ENCODE results near the gene CLTC. TPM values are rescaled to one million over a fixed set of nuclear protein-coding genes. Genes with fewer than 3 reads are reported as not detected.
"Not testable (repeated sequence)": the region's sequence is repeated elsewhere in the genome, so short reads cannot be mapped to it uniquely, and the experiment has no call there.

CLTC gene
- total RNA-seq, 1 donor from 2014 or later, result 213 TPM

DNA sequence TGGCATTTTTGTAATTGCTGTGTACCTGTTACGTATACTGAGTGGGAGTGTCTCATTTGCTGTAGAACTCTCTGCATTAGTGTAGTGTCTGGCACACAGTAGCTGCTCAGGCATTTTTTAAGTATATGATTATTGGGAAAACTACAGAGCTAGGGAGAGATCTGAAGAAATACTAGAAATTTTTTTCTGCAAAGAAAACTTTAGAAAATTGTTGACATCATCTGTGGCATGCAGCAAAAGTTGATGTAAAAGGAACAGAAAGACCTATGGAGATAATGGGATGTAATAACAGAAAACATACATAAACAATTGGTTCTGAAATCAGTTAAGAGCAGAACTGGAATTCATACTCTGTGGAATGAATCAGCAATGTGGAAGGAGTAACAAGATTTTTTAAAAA is 11.6 kb downstream of the CLTC start:
- ATAC-seq, result no peak
- intact Hi-C loops (cut with DNase I), result no loop called here
- no peak for DNase-seq (ENCODE audit: low spot score)

- DNase-seq (ENCODE audit: low spot score), result no peak
- intact Hi-C loops (cut with DNase I), result no loop called here
Observed at GRCh38 chr17:59632398-59632797, 12.7 kb downstream of the CLTC start.

DNA sequence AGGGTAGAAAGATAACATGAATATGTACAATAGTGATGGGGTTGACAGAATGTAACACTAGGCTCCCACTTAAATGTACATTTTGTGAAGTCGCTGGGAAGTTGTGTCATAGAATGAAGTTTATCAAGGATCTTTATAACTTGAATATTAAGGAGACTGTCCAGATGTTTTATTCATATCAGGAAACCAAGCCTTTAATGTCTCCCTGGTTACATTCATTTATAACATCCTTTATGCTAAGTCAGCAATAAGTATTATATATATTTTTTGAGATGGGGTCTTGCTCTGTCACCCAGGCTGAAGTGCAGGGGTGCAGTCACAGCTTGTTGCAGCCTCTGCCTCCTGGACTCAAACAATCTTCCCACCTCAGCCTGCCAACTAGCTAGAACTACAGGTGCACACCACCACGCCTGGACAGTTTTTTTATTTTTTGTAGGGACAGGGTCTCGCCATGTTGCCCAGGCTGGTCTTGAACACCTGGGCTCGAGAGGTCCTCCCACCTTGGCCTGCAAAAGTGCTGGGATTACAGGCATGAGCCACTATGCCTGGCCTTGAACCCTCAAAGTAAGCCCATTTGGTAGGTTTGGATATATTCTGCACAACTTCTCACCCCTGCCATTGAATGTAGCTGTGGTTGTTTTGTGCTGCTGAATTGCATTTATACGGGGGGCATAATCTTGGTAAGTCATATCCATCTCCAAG is 14.1 kb downstream of the CLTC start:
- intact Hi-C loops (cut with DNase I), result no loop called here
- DNase-seq (ENCODE audit: low spot score) (no peak), ATAC-seq (no peak)

More at GRCh38 chr17:59632398-59632797, 12.7 kb downstream of the CLTC start:
- ATAC-seq, result no peak

DNA sequence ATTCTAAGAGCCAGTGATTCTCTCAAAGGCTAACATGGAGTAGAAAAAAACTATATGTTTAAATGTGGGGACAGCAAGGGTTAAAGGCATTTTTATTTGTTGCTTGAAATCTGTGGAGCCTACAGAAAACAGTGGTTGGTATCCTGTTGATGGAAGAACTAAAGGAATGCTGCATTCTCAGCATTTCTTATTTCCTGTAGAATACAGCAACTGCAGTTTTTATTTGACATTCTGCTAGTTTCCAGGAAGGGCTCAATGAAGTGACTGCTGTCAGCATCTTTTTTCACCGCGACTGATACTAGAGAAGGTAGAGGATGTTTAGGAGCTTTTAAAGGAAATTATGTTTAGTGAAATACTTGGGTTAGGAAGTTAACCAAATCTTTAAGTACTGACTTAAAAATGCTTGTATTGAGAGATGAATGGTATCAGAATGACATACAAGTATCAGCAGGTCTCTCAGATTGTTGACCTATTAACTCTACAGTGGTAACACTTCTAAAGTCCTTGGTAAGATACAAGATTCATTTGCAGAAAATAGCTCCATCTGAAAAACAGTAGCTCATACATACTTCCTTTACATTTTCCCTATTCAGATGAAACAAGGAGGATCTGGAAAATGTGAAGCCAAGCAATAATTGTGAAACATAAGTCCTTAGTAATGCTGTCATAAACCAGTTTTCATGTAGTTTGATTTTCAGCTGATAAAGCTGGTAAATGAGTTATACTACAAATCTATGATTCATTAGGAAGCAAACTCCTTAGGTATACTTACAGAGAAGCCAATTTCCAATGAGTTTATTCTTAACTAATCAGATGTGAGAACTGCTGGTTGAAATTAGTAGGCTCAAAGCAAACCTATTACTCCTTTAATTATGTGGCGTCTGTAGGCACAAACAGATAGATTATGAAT is 15.2 kb downstream of the CLTC start:
- intact Hi-C loops (cut with DNase I), result no loop called here
- ATAC-seq, result peak; percentile 49
- no peak for DNase-seq (ENCODE audit: low spot score)

GRCh38 chr17:59637611-59638310 is 18.1 kb downstream of the CLTC start:
- intact Hi-C loops (cut with DNase I), result no loop called here
- DNase-seq (ENCODE audit: low spot score), result no peak
- ATAC-seq, result no peak

GRCh38 chr17:59638553-59638952 is 18.9 kb downstream of the CLTC start:
- DNase-seq (ENCODE audit: low spot score) (no peak), ATAC-seq (no peak)
- intact Hi-C loops (cut with DNase I), result no loop called here

DNA sequence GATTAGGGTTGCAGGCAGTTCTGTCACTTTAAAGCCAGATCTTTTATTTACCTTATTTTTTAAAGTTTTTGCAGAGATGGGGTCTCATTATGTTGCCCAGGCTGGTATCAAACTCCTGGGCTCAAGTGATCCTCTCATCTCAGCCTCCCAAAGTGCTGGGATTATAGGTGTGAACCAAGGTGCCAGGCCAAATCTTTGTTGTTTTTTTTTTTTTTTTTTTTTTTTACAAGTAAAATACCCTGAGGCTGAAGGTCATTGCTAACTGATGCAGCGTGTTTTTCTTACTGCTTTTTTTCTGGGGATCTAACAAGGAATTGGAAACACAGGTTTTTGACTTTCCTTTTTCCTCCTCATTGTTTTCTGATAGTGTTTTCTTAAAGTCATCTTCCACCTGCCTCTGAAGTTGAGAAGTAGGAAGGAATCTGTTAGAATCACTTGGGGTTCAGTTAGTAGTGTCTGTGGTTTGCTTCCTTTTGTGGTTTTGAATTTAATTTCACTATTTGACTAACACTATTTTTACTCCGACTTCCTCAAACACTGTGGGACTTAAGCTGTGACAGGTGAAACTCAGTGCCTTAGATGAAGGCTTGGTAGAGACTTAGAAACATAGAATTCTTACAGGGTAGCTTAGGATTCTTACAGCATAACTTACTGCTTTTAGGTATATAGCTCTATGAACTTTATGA is 22.2 kb downstream of the CLTC start:
- peak; percentile 39 for ATAC-seq
- DNase-seq (ENCODE audit: low spot score), result no peak
- intact Hi-C loops (cut with DNase I), result no loop called here

GRCh38 chr17:59642565-59642964 is 22.9 kb downstream of the CLTC start:
- no peak for DNase-seq (ENCODE audit: low spot score)
- no peak for ATAC-seq
- intact Hi-C loops (cut with DNase I), result no loop called here

DNA sequence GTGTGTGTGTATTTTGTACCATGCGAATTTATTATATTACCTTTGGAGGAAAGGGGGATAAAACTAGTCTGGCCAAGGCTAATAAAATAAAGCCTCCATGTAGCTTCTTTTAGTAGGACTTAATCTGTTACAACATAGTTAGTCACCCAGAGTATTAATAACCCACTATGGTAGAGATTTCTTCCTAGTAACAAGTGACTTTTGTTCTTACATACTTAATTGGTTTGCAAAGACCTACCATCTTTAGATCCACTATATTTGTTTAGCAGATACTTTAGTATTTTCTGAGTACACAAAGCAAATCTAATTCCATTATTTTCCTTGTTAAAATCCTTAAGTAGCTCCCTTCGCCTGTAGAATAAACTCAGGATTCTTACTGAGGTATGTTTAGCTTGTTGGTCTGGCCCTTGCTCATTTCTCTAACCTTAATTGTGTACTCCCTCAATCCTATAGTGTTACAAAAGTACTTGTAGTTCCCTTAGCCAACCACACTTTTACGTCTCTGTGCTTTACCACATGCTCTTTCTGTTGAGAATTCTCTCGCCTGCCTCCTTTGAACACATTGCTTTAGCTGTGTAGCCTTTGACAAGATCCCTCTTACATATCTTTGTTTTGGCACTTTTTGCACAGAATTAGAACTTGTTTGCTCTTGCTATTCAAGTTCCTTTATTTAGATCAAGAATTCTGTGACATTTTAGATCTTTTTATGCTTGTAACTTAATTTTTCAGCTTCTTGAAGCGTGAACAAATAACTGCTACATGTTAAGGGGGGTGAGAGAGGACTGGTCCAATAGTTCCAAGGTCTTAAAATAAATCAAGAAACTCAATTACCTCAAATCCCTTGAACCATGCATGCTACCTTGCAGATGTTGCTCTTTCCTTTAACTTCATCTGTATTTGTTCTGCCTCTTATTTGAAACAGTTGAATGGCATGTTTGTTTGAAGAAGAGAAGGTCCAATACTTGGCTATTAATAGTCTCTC is 23.8 kb downstream of the CLTC start:
- intact Hi-C loops (cut with DNase I), result no loop called here
- no peak for ATAC-seq
- DNase-seq (ENCODE audit: low spot score), result no peak

DNA sequence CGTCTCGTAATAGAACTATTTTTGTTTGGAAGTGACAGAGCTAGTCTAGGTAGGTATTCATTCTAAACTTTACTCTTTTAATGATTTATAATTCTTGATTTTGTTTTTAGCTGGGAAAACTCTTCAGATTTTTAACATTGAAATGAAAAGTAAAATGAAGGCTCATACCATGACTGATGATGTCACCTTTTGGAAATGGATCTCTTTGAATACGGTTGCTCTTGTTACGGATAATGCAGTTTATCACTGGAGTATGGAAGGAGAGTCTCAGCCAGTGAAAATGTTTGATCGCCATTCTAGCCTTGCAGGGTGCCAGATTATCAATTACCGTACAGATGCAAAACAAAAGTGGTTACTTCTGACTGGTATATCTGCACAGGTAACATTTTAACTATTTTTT is 27.6 kb downstream of the CLTC start:
- ATAC-seq (no peak), DNase-seq (ENCODE audit: low spot score) (no peak)
- intact Hi-C loops (cut with DNase I), result no loop called here

DNA sequence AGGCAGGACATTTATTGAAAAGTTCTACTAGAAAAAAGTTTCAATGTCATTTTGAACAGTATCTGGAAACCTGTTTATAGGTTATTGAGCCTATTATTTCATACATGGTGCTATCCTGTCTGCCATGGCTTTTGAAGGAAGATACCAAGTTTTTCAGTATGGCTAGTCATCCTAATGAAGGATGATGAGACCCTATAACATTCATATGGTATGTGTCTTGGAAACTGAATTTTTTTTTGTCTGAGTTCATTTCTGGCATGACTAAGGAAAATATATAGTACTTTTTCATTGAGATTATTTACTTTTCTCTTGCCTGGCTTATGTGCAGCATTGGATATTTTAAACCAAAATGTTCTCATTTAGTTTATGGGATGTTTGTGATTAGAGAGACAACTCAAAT is 30.2 kb downstream of the CLTC start:
- no peak for ATAC-seq
- no peak for DNase-seq (ENCODE audit: low spot score)
- intact Hi-C loops (cut with DNase I), result no loop called here

GRCh38 chr17:59650642-59651041 is 30.9 kb downstream of the CLTC start:
- DNase-seq (ENCODE audit: low spot score) (no peak), ATAC-seq (no peak)
- intact Hi-C loops (cut with DNase I), result no loop called here

DNA sequence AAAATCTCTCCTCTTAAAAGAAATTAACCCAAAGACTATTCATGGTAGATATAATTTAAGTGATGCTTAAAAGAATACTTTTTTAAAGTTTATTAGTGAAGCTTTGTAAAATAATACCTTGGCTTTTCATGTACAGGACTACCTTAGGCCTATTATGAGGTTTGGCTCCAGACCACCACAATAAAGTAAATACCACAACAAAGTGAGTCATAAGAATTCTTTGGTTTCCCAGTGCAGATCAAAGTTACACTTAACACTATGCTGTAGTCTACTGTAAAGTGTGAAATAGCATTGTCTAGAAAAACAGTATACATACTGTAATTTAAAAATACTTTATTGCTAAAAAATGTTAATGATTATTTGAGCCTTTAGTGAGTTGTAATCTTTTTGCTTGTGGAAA is 31.7 kb downstream of the CLTC start:
- DNase-seq (ENCODE audit: low spot score) (no peak), ATAC-seq (no peak)
- intact Hi-C loops (cut with DNase I), result no loop called here

- ATAC-seq, result no peak
- intact Hi-C loops (cut with DNase I), result no loop called here
- no peak for DNase-seq (ENCODE audit: low spot score)
Observed at GRCh38 chr17:59652119-59652518, 32.4 kb downstream of the CLTC start.

- ATAC-seq; intact Hi-C loops (cut with DNase I); DNase-seq (ENCODE audit: low spot score): not testable (repeated sequence)
Observed at GRCh38 chr17:59656624-59657023, 36.9 kb downstream of the CLTC start.

DNA sequence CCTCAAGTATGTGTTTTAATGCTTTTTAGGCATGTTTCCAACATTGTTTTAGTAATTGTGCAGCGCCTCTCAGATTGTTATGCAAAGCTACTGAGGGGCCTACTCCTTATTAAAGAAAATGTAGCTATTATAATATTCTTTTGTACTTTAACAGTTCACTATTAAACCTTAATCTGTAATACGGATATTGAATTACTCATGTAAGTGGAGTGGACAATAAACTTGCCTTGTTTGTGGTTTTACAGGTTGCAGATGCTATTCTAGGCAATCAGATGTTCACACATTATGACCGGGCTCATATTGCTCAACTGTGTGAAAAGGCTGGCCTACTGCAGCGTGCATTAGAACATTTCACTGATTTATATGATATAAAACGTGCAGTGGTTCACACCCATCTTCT is 46.5 kb downstream of the CLTC start:
- no peak for ATAC-seq
- no peak for DNase-seq (ENCODE audit: low spot score)
- intact Hi-C loops (cut with DNase I), result no loop called here

DNA sequence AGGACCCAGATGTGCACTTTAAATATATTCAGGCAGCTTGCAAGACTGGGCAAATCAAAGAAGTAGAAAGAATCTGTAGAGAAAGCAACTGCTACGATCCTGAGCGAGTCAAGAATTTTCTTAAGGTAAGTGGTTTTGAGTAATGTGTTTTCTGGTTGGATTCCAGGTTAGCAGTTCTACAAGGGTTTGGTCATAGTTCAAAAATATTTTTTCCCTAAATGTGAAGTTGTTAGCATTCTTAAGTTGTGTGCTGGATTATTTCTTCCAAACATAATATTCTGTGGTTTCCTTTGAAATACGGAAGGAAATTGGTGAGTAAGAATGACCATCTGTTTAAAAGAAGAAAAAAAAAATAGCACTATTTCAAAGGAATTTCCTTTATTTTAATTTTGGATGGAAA is 49.1 kb downstream of the CLTC start:
- ATAC-seq, result peak; percentile 52
- intact Hi-C loops (cut with DNase I), result no loop called here
- DNase-seq (ENCODE audit: low spot score), result no peak

GRCh38 chr17:59669411-59669810 is 49.7 kb downstream of the CLTC start:
- ATAC-seq, result no peak
- DNase-seq (ENCODE audit: low spot score), result no peak
- intact Hi-C loops (cut with DNase I), result no loop called here
